Stimulated activated CD8-positive, alpha-beta memory T cell treated with anti-CD3 and anti-CD28 coated beads, Interleukin-4, amount 100 ng/mL, for 48 hours (primary cell): ENCODE measurements around the gene CD320.
"Not testable (repeated sequence)": the region's sequence is repeated elsewhere in the genome, so short reads cannot be mapped to it uniquely, and the experiment has no call there.

Source experiments
- DNase-seq: peaks from one replicate; pipeline ENCODE4 v3.0.0-alpha.2; 2020

Gene CD320

DNA sequence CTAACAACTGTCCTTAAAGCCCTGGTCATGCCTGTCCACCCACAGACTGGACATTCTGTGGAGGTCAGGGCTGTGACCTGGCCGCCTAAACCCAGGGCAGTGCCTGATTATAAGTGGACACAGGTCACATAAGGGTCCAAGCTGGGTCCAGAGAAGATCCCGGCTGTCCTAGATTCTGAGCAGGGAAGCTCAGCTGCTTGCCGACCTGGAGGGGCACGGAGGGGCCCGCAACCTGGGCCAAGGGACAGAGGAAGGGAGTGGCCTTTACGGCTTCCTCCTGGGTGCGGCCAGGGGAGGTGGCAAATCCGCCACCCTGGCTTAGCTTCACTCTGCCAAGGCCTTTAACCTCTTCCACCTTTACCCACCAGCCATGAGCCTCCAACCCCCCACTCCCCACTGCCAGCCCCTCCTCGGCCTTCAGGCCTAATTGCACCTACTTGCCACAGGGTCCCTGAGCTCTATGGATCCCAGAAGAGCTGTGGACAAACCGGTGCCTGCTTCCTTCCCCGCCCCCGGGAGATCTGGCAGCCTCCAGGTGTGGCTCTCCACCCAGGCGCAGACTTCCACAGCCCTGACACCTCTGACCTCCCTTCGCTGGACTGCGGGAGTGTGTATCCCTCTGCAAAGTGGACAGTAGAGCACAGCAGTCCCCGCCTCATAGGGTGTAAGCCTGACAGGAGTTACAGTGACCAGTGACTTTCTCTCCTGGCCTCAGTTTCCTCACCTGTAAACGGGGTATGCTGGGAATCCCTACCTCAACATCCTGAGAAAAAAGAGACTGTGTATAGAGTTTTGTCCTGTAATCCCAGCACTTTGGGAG lies 1.7 kb downstream of the CD320 start:
- peak; percentile 25 for DNase-seq

DNA sequence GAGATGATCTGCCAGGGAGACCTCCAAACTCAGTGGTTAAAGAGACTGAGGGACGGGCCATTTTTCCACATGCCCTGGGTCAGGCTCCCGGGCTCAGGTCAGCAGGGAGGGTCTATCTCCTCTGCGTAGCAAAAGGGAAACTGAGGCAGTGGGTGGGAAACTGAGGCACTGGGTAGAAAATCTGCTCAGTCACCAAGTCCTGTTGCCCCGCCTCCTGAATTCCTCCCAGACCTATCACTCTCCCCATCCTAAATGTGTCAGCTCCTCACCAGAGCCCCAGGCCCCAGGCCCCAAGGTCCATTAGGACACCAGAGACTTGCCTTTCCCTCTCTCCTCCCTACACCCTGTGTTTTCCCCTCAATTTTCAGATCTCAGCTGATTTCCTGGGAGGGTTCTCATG lies 2.4 kb downstream of the CD320 start:
- DNase-seq: peak; percentile 20

DNA sequence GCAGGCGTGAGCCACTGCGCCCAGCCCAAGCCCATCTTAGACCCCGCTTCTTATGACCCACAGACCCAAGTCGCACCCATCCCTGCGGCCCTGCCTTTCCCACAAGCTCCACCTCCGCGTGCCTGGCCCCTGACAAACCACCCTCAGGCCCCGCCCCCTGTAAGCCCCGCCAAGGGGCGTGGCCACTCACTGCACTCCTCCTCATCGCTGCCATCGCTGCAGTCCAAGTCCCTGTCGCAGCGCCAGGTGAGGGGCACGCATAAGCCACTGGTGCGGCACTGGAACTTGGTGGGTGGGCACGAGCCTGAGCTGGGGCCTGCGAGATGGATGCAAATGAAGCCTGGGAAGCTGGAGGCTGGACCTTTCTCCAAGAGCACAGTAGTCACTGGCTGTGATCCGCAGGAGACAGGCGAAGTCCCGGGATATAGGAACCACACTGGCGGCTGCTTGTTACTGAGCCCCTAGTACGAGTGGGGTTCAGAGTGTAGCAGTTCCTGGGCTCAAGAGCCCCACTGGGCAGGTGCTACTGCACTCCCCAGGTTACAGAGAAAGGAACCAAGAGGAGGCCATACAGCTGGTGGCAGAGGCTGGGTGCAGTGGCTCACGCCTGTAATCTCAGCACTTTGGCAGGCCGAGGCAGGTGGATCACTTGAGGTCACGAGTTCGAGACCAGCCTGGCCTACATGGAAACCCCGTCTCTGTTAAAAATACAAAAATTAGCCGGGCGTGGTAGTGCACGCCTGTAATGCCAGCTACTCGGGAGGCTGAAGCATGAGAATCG lies 3.1 kb downstream of the CD320 start:
- peak; percentile 67 for DNase-seq

- DNase-seq: peak; percentile 20
These were observed 5.4 kb downstream of the CD320 start for GRCh38 chr19:8302734-8303133.

- DNase-seq: no peak
These were observed 5.8 kb downstream of the CD320 start for GRCh38 chr19:8302357-8302691.

GRCh38 chr19:8291337-8291736 lies 16.8 kb downstream of the CD320 start:
- DNase-seq: not testable (repeated sequence)

DNA sequence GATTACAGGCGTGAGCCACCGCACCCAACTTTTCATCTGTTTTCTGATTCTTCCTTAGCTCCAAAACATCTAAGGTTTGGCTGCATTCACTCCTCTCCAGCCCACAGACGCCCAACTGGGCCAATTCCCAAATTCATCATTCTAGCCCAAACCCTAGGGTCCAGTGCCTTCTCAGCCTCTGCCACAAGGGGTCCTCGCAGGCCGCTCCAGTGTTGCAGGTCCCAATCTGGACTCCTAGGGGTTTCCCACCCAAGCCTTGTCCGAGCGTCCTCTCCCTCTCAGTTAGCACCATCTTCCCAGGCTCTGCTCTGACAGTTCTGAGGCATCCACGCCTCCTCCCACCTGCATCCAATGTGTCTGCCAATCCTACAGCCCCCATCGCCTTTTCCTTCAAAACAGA lies 31.6 kb downstream of the CD320 start:
- DNase-seq: not testable (repeated sequence)

GRCh38 chr19:8269724-8270123 lies 38.4 kb downstream of the CD320 start:
- peak; percentile 13 for DNase-seq

GRCh38 chr19:8265872-8266271 lies 42.3 kb downstream of the CD320 start:
- no peak for DNase-seq

DNA sequence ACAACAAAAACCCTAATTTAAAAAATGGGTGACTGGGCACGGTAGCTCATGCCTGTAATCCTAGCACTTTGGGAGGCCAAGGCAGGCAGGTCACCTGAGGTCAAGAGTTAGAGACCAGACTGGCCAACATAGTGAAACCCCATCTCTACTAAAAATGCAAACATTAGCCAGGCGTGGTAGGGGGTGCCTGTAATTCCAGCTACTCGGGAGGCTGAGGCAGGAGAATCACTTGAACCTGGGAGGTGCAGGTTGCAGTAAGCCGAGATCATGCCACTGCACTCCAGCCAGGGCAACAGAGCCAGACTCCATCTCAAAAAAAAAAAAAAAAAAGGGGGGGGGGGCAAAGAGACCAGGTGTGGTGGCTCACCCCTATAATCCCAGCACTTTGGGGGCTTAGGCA lies 43.9 kb downstream of the CD320 start:
- DNase-seq: not testable (repeated sequence)

- peak; percentile 15 for DNase-seq
These were observed 45.7 kb downstream of the CD320 start for GRCh38 chr19:8262431-8262830.

GRCh38 chr19:8261881-8262280 lies 46.3 kb downstream of the CD320 start:
- no peak for DNase-seq

GRCh38 chr19:8261347-8261746 lies 46.8 kb downstream of the CD320 start:
- no peak for DNase-seq

DNA sequence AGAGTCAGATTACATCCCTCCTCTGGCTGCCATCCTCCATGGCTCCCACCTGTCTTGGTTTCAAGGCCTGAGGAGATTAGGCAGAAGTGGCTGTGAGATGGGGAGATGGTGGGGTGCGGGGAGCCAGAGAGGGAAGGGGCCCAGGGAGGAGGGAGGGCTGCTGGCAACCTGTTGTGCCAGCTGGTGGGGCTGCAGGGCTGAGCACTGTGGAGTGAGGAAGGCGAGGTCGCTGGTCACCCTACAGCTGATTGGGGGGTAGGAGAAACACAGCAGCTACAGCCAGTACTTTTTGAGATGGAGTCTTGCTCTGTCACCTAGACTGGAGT lies 48.3 kb downstream of the CD320 start:
- no peak for DNase-seq

GRCh38 chr19:8259142-8259921 lies 48.8 kb downstream of the CD320 start:
- DNase-seq: no peak

DNA sequence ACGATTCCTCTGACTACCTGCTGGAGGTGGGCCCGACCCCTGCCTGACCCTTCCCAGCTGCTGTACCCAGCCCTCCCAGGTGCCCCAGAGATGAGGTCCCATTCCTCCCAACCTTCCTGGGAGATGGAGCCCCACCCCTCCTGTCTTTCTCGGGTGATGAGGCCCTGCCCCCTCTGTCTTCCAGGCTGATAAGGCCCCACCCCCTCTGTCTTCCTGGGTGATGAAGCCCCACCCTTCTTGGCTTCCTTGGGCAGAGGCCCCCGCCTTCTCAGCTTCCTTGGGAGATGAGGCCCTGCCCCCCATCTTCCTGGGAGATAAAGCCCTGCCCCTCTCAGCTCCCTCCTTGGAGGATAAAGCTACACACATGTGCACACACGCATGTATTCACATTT lies 51.1 kb downstream of the CD320 start:
- no peak for DNase-seq

- DNase-seq: no peak
These were observed 51.7 kb downstream of the CD320 start for GRCh38 chr19:8256276-8257051.

DNA sequence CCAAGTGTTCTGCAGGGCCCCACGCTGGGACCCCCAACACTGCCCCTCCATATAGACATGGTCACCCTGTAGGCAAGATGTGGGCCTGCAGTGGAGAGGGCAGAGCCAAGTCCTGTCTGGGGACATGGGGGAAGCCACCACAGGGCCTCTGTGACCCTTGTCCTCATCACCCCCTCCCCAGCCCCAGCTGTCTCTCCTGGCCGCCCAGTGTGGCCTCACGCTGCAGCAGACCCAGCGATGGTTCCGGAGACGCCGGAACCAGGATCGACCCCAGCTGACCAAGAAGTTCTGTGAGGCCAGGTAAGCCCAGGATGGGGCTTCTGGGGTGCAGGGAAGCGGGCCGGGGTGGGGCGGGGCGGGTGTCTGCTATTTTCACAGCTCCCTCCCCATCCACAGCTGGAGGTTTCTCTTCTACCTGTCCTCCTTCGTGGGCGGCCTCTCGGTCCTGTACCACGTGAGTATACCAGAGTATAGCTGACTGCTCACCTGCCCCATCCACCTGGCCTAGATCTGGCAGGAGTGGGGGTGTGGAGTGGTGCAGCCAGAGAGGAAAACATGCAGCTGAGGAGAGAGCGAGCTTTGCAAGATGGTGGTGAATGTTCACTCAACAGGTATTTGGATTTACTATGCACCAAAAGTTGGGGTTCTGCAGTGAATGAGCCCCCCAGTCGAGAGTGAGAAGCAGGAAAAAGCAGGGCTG lies 52.6 kb downstream of the CD320 start:
- DNase-seq: no peak

DNA sequence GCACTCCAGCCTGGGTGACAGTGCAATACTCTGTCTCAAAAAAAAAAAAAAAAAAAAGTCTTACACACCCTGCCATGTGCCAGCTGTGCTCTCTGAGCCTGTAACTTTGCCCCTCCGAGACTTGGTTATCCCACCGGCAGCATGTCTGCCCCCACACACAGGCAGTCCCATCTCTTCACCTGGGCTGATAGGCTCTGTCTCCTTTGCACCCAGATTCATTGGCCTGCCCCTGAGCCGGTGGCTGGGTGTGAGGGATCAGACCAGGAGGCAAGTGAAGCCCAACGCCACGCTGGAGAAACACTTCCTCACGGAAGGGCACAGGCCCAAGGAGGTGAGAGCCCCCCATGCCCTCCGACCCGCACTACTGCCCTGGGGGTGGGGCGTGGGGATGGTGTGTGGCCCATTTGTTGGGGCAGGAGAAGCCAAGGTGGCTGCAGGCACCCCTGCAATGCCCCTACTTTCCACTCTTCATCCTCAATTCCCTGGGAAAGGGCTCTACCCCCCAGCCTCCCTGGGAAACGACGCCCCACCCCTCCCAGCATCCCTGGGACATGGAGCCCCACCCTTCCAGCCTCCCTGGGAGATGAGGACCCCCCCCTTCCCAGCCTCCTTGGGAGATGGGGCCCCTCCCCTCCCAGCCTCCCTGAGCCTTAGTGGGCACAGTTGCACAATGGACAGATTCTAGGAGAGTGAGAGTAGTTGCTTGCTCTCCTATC lies 53.7 kb downstream of the CD320 start:
- no peak for DNase-seq

DNA sequence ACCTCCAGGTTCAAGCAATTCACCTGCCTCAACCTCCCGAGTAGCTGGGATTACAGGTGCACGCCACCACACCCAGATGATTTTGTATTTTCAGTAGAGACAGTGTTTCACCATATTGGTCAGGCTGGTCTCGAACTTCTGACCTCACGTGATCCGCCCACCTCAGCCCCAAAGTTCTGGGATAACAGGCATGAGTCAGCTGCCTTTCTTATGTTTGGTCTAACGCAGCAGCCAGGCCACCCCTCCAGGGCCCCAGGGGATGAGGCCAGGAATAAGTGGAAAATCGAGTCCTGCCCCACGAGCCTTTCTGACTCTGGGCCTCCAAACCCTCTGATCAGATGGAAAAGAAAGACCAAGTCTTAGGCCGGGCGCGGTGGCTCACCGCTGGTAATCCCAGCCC lies 54.5 kb downstream of the CD320 start:
- DNase-seq: no peak

DNA sequence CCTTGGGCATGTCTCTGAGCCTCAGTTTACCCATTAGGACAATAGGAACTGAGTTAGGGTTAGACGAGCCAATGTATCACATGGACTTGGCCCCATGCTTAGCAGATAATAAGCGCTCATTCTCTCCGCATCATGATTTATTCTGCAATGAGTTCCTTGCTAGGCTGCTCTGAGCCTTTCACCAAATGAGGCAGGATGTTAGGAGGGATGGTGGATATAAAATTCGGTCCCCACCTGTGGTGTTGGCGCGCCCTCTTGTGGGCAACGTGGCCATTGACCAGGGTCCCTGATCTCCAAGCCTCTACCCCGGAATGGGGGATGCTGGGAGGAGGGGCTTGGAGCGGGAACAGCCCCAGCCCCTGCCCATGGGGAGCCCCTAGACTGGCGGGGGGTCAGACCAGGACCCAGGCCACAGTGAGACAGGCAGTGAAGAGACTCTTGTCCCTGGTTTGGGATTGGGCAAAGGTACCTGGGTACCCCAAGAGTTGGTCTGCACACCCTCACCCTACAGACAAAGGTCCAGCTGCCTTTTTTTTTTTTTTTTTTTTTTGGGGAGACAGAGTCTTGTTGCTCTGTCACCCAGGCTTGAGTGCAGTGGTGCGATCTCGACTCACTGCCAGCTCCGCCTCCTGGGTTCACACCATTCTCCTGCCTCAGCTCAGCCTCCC lies 55.1 kb downstream of the CD320 start:
- peak; percentile 94 for DNase-seq
